Activated T-cell treated with anti-CD3 and anti-CD28 coated beads, Interleukin-2, amount 50 U/mL, for 4 hours (primary cell): ENCODE data around the gene CEP290. TPM values are rescaled to one million over a fixed set of nuclear protein-coding genes. Genes with fewer than 3 reads are reported as not detected.

Experiments used
- ATAC-seq, 2 donors: fragments of 200-7000 bp; cut with Tn5 transposase; one replicate each; pipeline ENCODE4 v1.10.0; 2021
- DNase-seq: peaks from one replicate; pipeline ENCODE4 v3.0.0-alpha.2; 2020
- H3K27me3 Mint-ChIP-seq: one replicate; pipeline ENCODE4 v1.8.0; 2021; ENCODE audit warnings: low read depth, mixed read lengths
- H3K36me3 Mint-ChIP-seq: one replicate; pipeline ENCODE4 v1.8.0; 2022; ENCODE audit warnings: mixed read lengths; ENCODE audit not compliant: insufficient read depth
- H3K4me1 Mint-ChIP-seq: one replicate; pipeline ENCODE4 v1.8.0; 2021; ENCODE audit warnings: low read depth, mixed read lengths
- H3K4me3 Mint-ChIP-seq: one replicate; pipeline ENCODE4 v1.8.0; 2021; ENCODE audit warnings: mild to moderate bottlenecking, moderate library complexity, mixed read lengths
- H3K9me3 Mint-ChIP-seq: one replicate; pipeline ENCODE4 v1.8.0; 2021; ENCODE audit warnings: mixed read lengths
- total RNA-seq, 3 donors: library from RNA; stranded (reverse); gene quantifications; one replicate each; pipeline ENCODE4 v1.2.1, GENCODE V29; 2021

The CEP290 gene
- 10 to 100 TPM; 15.1 to 16.0 (median 15.8) TPM for total RNA-seq

DNA sequence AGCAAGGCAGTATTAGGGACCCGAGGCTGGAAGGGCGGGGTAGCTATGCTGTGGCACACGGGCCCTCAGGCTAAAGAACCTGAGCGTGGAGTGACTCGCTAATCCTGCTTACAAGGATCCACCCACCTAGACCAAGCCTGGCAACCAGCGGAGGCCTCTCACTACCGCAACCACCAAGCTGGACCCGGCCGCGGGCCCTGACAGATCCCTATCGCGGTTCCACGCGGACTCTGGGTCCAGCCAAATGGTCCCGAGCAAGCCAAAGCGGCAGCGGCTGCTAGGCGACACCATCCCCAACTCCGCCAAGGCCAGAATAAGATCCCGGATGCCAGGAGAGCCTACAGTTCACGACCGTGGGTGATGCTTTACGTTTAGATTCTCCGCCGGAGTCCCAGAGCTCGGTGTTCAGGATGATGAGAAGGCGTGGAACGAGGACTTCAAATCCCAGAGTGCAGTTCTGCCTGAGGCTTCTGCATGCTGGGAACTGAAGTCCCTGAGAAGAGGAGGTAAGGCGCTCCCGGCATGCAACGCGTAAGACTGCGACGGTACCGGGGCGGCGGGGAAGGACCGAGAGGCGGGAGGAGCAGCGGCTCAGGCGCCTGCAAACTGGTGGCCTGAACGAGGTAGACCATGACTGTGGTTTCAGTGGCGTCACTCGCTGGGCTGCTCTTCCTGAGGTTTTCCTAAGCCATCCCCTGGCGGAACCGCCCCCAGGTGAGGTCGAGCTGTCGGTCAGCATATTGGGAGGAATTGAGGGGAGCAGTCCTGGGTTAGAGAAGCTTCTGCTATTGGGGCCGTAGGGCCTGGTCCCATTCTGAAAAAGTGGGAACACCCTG lies at the start of gene CEP290, which contains the start of gene TMTC3:
Gene CEP290, minus strand, starts transcription at position 315 of the 836 bp plus-strand sequence. CDS start 781 bp downstream, outside the sequence.
Gene TMTC3, plus strand, starts transcription at position 534 of the 836 bp plus-strand sequence. CDS start 6,009 bp downstream, outside the sequence.
- peaks cover 31% of the 10 kb centered on the region for H3K4me1 Mint-ChIP-seq
- no peaks in the 10 kb centered on the region for H3K9me3 Mint-ChIP-seq
- peak; percentile 97 to 98 for ATAC-seq
- H3K27me3 Mint-ChIP-seq, result no peaks in the 10 kb centered on the region
- peak within 1 kb of the TSS; percentile 93 for H3K4me3 Mint-ChIP-seq
- H3K36me3 Mint-ChIP-seq, result peaks cover 8% of the 10 kb centered on the region
- DNase-seq, result peak; percentile 81

- no peak overlapping the region for H3K4me3 Mint-ChIP-seq
- H3K36me3 Mint-ChIP-seq, result peaks cover 16% of the 10 kb centered on the region
- DNase-seq, result no peak
- H3K9me3 Mint-ChIP-seq, result no peaks in the 10 kb centered on the region
- ATAC-seq, result no peak
- H3K4me1 Mint-ChIP-seq, result no peaks in the 10 kb centered on the region
- H3K27me3 Mint-ChIP-seq, result no peaks in the 10 kb centered on the region
Observed at GRCh38 chr12:88188180-88188579, 46.3 kb upstream of the CEP290 start.

DNA sequence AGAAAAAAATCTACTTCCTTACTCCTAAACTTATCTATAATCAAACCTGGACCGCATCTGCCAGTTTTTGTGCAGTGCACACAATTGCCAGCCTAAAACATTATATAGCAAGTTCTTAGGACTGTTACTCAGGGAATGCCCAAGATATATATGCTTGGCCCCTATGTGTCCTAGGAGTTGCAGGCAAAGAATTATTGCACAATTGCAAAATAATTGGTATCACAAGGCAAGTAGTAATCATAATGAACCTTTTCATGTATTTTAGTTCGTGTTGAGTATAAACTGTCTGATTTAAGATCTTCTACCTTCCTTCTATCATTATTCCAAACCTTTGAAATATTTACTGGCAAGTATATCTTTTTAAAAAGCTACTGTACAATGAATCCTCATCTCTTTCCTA lies 45.7 kb upstream of the CEP290 start:
- H3K4me1 Mint-ChIP-seq, result no peaks in the 10 kb centered on the region
- H3K36me3 Mint-ChIP-seq, result peaks cover 22% of the 10 kb centered on the region
- H3K4me3 Mint-ChIP-seq, result no peak overlapping the region
- ATAC-seq, result no peak
- H3K9me3 Mint-ChIP-seq, result no peaks in the 10 kb centered on the region
- no peaks in the 10 kb centered on the region for H3K27me3 Mint-ChIP-seq
- DNase-seq, result no peak

GRCh38 chr12:88185988-88186387 lies 44.1 kb upstream of the CEP290 start:
- peaks cover 33% of the 10 kb centered on the region for H3K36me3 Mint-ChIP-seq

DNA sequence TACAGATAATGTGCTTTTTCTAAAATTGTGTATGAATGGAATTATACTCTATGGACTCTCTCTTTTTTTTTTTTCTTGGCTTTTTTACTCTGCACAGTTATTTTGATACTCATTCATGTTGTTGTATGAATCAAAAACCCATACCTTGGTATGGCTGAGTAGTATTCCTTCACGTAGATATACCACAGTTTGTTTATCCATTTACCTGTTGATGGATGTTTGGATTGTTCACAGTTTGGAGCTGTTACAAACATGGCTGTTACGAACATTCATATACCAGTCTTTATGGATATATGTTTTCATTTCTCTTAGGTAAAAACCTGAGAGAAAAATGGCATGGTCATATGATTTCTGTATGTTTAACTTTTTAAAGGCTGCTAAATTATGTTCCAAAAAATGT lies 43.4 kb upstream of the CEP290 start:
- H3K4me1 Mint-ChIP-seq, result no peaks in the 10 kb centered on the region
- H3K36me3 Mint-ChIP-seq, result peaks cover 39% of the 10 kb centered on the region
- DNase-seq (no peak), ATAC-seq (no peak)
- no peak overlapping the region for H3K4me3 Mint-ChIP-seq
- no peaks in the 10 kb centered on the region for H3K9me3 Mint-ChIP-seq
- H3K27me3 Mint-ChIP-seq, result no peaks in the 10 kb centered on the region

More at GRCh38 chr12:88185988-88186387, 44.1 kb upstream of the CEP290 start:
- DNase-seq (no peak), ATAC-seq (no peak)
- H3K4me1 Mint-ChIP-seq, result no peaks in the 10 kb centered on the region
- H3K9me3 Mint-ChIP-seq, result no peaks in the 10 kb centered on the region
- H3K4me3 Mint-ChIP-seq, result no peak overlapping the region
- H3K27me3 Mint-ChIP-seq, result no peaks in the 10 kb centered on the region

GRCh38 chr12:88184196-88184595 lies 42.3 kb upstream of the CEP290 start:
- ATAC-seq, result no peak
- no peaks in the 10 kb centered on the region for H3K27me3 Mint-ChIP-seq
- H3K36me3 Mint-ChIP-seq, result peaks cover 50% of the 10 kb centered on the region

DNA sequence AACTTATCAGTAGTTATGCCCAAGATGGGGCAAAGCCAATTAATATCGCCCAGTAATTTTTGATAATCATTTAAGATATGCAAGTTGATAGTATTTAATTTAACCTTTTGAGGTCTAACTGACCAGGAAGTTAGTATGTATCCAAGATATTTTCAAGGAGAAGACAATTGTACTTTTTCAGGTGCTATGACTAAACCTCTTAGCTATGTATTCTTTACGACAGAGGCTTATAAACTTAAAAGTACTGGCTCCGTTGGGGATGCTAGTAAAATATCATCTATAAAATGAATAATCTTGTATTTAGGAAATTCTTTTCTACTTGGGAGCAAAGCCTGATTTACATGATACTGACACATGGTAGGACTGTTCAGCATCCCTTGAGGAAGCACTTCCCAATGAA lies 40.5 kb upstream of the CEP290 start:
- no peak overlapping the region for H3K4me3 Mint-ChIP-seq
- no peaks in the 10 kb centered on the region for H3K4me1 Mint-ChIP-seq
- no peak for ATAC-seq
- peaks cover 62% of the 10 kb centered on the region for H3K36me3 Mint-ChIP-seq
- no peaks in the 10 kb centered on the region for H3K27me3 Mint-ChIP-seq
- H3K9me3 Mint-ChIP-seq, result no peaks in the 10 kb centered on the region
- no peak for DNase-seq

More at GRCh38 chr12:88184196-88184595, 42.3 kb upstream of the CEP290 start:
- Mint-ChIP-seq H3K4me1 (no peaks in the 10 kb centered on the region), H3K4me3 (no peak overlapping the region), H3K9me3 (no peaks in the 10 kb centered on the region)
- no peak for DNase-seq

DNA sequence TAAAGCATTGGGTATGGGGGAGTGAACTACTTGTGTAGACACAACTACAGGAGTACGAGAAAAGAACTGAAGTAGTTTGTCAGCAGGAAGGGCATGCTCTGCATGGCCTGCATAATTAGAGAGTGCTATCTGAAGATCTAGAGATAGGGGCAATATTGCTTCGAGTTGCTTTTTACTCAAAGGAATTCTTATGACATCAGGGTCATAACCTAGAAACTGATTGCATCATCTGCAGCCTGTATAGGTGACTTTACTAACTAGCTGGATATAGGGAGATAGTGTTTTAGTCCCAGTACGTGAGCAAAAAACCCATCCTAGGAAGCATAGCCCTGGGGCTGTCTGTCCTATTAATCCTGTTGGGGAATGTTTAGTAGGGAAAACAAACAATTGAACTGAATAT lies 40.0 kb upstream of the CEP290 start:
- no peaks in the 10 kb centered on the region for H3K27me3 Mint-ChIP-seq
- H3K36me3 Mint-ChIP-seq, result peaks cover 65% of the 10 kb centered on the region
- H3K4me3 Mint-ChIP-seq, result no peak overlapping the region
- ATAC-seq (no peak), DNase-seq (no peak)
- H3K4me1 Mint-ChIP-seq, result no peaks in the 10 kb centered on the region
- H3K9me3 Mint-ChIP-seq, result no peaks in the 10 kb centered on the region

GRCh38 chr12:88179436-88180014 lies 37.6 kb upstream of the CEP290 start:
- Mint-ChIP-seq H3K36me3 (peaks cover 68% of the 10 kb centered on the region), H3K9me3 (no peaks in the 10 kb centered on the region), H3K4me1 (no peaks in the 10 kb centered on the region), H3K4me3 (no peak overlapping the region), H3K27me3 (no peaks in the 10 kb centered on the region)
- ATAC-seq, result no peak
- DNase-seq, result no peak

DNA sequence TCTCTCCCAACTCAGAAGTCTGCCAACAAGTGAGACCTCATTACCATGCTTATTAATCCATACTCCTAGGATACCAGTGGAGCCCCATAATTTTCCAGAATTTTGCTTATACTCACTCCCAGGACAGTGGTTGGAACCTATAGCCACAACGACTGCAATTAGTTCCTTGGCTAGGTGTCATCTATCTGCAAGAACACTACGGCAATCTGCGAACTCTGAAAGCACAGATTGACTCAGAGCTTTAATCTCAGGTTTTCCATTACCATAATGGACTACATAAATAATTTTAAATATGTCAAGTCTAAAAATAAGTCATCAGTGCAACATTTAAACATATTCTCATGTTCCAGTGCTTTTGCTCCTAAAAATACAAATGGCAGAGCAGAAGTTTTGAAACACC lies 33.7 kb upstream of the CEP290 start:
- Mint-ChIP-seq H3K4me3 (no peak overlapping the region), H3K9me3 (no peaks in the 10 kb centered on the region), H3K4me1 (no peaks in the 10 kb centered on the region), H3K27me3 (no peaks in the 10 kb centered on the region), H3K36me3 (peaks cover 56% of the 10 kb centered on the region)
- DNase-seq, result no peak
- no peak for ATAC-seq

GRCh38 chr12:88172844-88173407 lies 31.0 kb upstream of the CEP290 start:
- no peaks in the 10 kb centered on the region for H3K4me1 Mint-ChIP-seq
- H3K9me3 Mint-ChIP-seq, result no peaks in the 10 kb centered on the region
- H3K36me3 Mint-ChIP-seq, result peaks cover 54% of the 10 kb centered on the region
- ATAC-seq (no peak), DNase-seq (no peak)
- H3K4me3 Mint-ChIP-seq, result no peak overlapping the region
- H3K27me3 Mint-ChIP-seq, result no peaks in the 10 kb centered on the region

DNA sequence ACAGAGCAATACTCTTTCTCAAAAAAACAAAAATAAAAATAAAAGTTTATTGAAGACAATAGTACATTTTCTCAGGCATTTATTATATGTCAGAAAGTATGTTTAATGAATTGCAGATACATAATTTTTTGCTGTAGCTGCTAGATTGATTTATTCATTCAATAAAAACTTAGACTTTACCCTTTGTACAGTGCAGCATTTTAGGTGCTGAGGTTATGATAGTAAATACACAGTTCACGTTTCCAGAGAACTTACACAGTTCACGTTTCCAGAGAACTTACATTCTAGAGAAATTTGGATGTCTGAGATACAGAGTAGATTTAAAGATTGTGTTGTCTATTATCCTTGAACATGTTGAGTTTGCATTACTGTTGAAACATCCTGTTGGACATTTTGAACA lies 25.5 kb upstream of the CEP290 start:
- ATAC-seq (no peak), DNase-seq (no peak)
- H3K27me3 Mint-ChIP-seq, result no peaks in the 10 kb centered on the region
- H3K4me3 Mint-ChIP-seq, result no peak overlapping the region
- no peaks in the 10 kb centered on the region for H3K9me3 Mint-ChIP-seq
- peaks cover 53% of the 10 kb centered on the region for H3K36me3 Mint-ChIP-seq
- H3K4me1 Mint-ChIP-seq, result no peaks in the 10 kb centered on the region

DNA sequence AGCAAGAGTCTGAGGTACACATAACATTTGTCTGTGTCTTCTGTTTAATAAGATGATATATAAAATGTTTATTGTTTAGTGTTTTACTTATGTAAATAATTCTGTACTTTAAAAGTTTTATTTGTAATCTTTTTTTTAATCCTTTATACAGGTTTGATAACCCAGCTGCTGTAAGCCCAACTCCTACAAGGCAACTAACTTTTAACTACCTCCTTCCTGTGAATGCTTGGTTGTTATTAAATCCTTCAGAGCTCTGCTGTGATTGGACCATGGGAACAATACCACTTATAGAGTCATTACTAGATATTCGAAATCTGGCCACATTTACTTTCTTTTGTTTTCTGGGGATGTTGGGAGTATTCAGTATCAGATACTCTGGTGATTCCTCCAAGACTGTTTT lies 24.3 kb upstream of the CEP290 start:
- no peak for DNase-seq
- H3K9me3 Mint-ChIP-seq, result no peaks in the 10 kb centered on the region
- no peak overlapping the region for H3K4me3 Mint-ChIP-seq
- no peaks in the 10 kb centered on the region for H3K4me1 Mint-ChIP-seq
- H3K27me3 Mint-ChIP-seq, result no peaks in the 10 kb centered on the region
- H3K36me3 Mint-ChIP-seq, result peaks cover 49% of the 10 kb centered on the region
- no peak for ATAC-seq

DNA sequence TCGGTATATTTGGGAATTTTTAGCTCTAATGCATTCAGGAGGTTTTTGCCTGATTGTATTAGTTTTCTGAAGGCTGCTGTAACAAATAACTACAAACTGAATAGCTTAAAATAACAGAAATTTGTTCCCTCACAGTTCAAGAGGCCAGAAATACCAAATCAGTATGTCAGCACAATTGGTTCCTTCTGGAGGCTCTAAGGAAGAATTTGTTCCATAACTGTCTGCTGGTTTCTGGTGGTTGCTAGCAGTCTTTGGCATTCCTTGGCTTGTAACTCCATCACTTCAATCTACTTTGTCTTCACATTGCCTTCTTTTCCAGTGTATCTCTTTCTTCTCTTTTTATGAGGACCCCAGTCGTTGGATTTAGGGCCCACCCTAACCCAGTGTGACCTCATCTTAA lies 21.5 kb upstream of the CEP290 start:
- peaks cover 36% of the 10 kb centered on the region for H3K36me3 Mint-ChIP-seq
- no peaks in the 10 kb centered on the region for H3K9me3 Mint-ChIP-seq
- H3K4me1 Mint-ChIP-seq, result no peaks in the 10 kb centered on the region

More for the DNA sequence above, 21.5 kb upstream of the CEP290 start:
- ATAC-seq, result no peak
- Mint-ChIP-seq H3K4me3 (no peak overlapping the region), H3K27me3 (no peaks in the 10 kb centered on the region)
- no peak for DNase-seq
